AG08396 (cell line): ENCODE results near the gene TMPRSS4.

Source experiments
- DNase-seq: peaks from one replicate; pipeline ENCODE4 v3.0.0; 2012; ENCODE audit warnings: low spot score, mixed read lengths

TMPRSS4 gene

GRCh38 chr11:118079491-118079890 is 2.6 kb downstream of the TMPRSS4 start:
- DNase-seq: no peak

GRCh38 chr11:118080296-118080695 is 3.4 kb downstream of the TMPRSS4 start:
- no peak for DNase-seq

GRCh38 chr11:118081241-118081958 is 4.5 kb downstream of the TMPRSS4 start:
- DNase-seq: no peak

GRCh38 chr11:118082880-118083552 is 6.1 kb downstream of the TMPRSS4 start:
- DNase-seq: no peak

- DNase-seq: no peak
Measured at GRCh38 chr11:118084247-118084646, 7.4 kb downstream of the TMPRSS4 start.

GRCh38 chr11:118084656-118085055 is 7.8 kb downstream of the TMPRSS4 start:
- no peak for DNase-seq

GRCh38 chr11:118086913-118087768 is 10.3 kb downstream of the TMPRSS4 start, which contains the start of gene SMIM35:
TSS of gene SMIM35 (minus strand) at chr11:118086963. CDS start at chr11:118086757, 206 bp downstream.
- DNase-seq: no peak

GRCh38 chr11:118087931-118088330 is 11.1 kb downstream of the TMPRSS4 start:
- no peak for DNase-seq

GRCh38 chr11:118088531-118088930 is 11.7 kb downstream of the TMPRSS4 start:
- no peak for DNase-seq

- DNase-seq: no peak
Measured at GRCh38 chr11:118090545-118091162, 13.8 kb downstream of the TMPRSS4 start.

GRCh38 chr11:118091690-118092089 is 14.8 kb downstream of the TMPRSS4 start:
- DNase-seq: no peak

- no peak for DNase-seq
Measured at GRCh38 chr11:118092907-118093571, 16.2 kb downstream of the TMPRSS4 start.

GRCh38 chr11:118095493-118095892 is 18.6 kb downstream of the TMPRSS4 start:
- no peak for DNase-seq

GRCh38 chr11:118095967-118096367 is 19.1 kb downstream of the TMPRSS4 start:
- DNase-seq: no peak

GRCh38 chr11:118098996-118099837 is 22.3 kb downstream of the TMPRSS4 start:
- DNase-seq: no peak

- no peak for DNase-seq
Measured at GRCh38 chr11:118099838-118100556, 23.1 kb downstream of the TMPRSS4 start.

- DNase-seq: no peak
Measured at GRCh38 chr11:118100691-118101232, 23.9 kb downstream of the TMPRSS4 start.

- no peak for DNase-seq
Measured at GRCh38 chr11:118102721-118103261, 25.9 kb downstream of the TMPRSS4 start.

- DNase-seq: no peak
Measured at GRCh38 chr11:118104491-118104890, 27.6 kb downstream of the TMPRSS4 start.
